GM12878 (cell line): Measurements from ENCODE around the gene CORO2B. TPM values are rescaled to one million over a fixed set of nuclear protein-coding genes. Genes with fewer than 3 reads are reported as not detected.

Experiments
- ATAC-seq: fragments of 200-7000 bp; cut with Tn5 transposase; 3 replicates; pipeline ENCODE4 v1.9.1; 2020; ENCODE audit warnings: mild to moderate bottlenecking, moderate library complexity
- BruUV-seq: library from RNA; stranded (reverse); fragments of 400-500 nt; replicated peaks from 2 replicates; lab custom pipeline; 2021; lab: Mats Ljungman, UMichigan
- CTCF ChIA-PET: fragments of 300-600 bp; sonication (Branson Sonifier 250); formaldehyde crosslinking; extraction: SDS; loops from one replicate; lab custom pipeline; 2021; ENCODE audit warnings: inconsistent platforms; lab: Yijun Ruan, JAX
- POLR2A ChIA-PET: fragments of 350-600 bp; formaldehyde crosslinking; extraction: SDS; loops from one replicate; lab custom pipeline; 2021; ENCODE audit warnings: inconsistent platforms; lab: Charles Lee
- RAD21 ChIA-PET: fragments of 300-600 bp; sonication (Branson Sonifier 250); formaldehyde crosslinking; loops from one replicate; lab custom pipeline; 2023; ENCODE audit warnings: antibody characterized with exemption; ENCODE audit not compliant: unreplicated experiment; lab: Charles Lee
- SMC1A ChIA-PET: fragments of 300-600 bp; sonication (Branson Sonifier 250); formaldehyde crosslinking; loops from one replicate; lab custom pipeline; 2023; ENCODE audit not compliant: unreplicated experiment, uncharacterized antibody; lab: Charles Lee
- DNase-seq: peaks from one replicate; pipeline ENCODE4 v3.0.0-alpha.2; 2011; ENCODE audit warnings: low read depth, low spot score
- FAIRE-seq: peaks from 3 replicates; lab custom pipeline; 2011; peaks lifted over from hg19 to GRCh38; lab: Jason Lieb, UNC
- H2AFZ ChIP-seq: 2 replicates; pipeline ENCODE4 v1.6.0; 2011; ENCODE audit warnings: low read depth, low read length, control low read depth; ENCODE audit not compliant: control insufficient read depth
- H3K27ac ChIP-seq: 2 replicates; pipeline ENCODE4 v1.5.1; 2011; ENCODE audit warnings: control low read depth; ENCODE audit not compliant: control insufficient read depth, insufficient read depth
- H3K27me3 ChIP-seq, 2 experiments: replicated peaks in 1 of 2; 2 replicates each; pipeline versions ENCODE4 v1.6.0 to v1.6.1; 2011; ENCODE audit warnings: low read length in 1 of 2; ENCODE audit not compliant: control insufficient read depth in 2 of 2, insufficient read depth in 2 of 2
- H3K36me3 ChIP-seq, 2 experiments: 2 replicates each; pipeline ENCODE4 v1.5.1; 2011; ENCODE audit warnings: low read length in 1 of 2; ENCODE audit not compliant: control insufficient read depth in 2 of 2, insufficient read depth in 2 of 2
- H3K4me1 ChIP-seq: 2 replicates; pipeline ENCODE4 v1.6.1; 2011; ENCODE audit warnings: mild to moderate bottlenecking, low read length, moderate library complexity, mixed read lengths; ENCODE audit not compliant: control insufficient read depth, insufficient read depth
- H3K4me2 ChIP-seq: 2 replicates; pipeline ENCODE4 v1.6.0; 2011; ENCODE audit warnings: control low read depth; ENCODE audit not compliant: control insufficient read depth, insufficient read depth
- H3K4me3 ChIP-seq: fragments of 200-600 bp; sonication (generic); 2 replicates; pipeline ENCODE4 v1.5.1; 2016
- H3K79me2 ChIP-seq: 2 replicates; pipeline ENCODE4 v1.6.0; 2011; ENCODE audit warnings: low read length; ENCODE audit not compliant: control insufficient read depth, insufficient read depth
- H3K9ac ChIP-seq: 2 replicates; pipeline ENCODE4 v1.8.0; 2011; ENCODE audit warnings: low read length, control low read depth, mixed read lengths; ENCODE audit not compliant: control insufficient read depth, insufficient read depth
- H3K9me3 ChIP-seq: replicated peaks from 3 replicates; pipeline ENCODE4 v1.5.1; 2011; ENCODE audit warnings: mild to moderate bottlenecking, low read length; ENCODE audit not compliant: control insufficient read depth, insufficient read depth
- H4K20me1 ChIP-seq: 2 replicates; pipeline ENCODE4 v1.6.0; 2011; ENCODE audit not compliant: control insufficient read depth, insufficient read depth
- BACH1 ChIP-seq: fragments of 450-650 bp; IDR thresholded peaks from 2 replicates; pipeline ENCODE4 v1.6.1; 2017; ENCODE audit warnings: mild to moderate bottlenecking, borderline replicate concordance
- MYB ChIP-seq: fragments of 150-350 bp; IDR thresholded peaks from 2 replicates; pipeline ENCODE4 v1.6.1; 2014; ENCODE audit warnings: mild to moderate bottlenecking, low read depth, low read length, borderline replicate concordance
- RAD51 ChIP-seq: fragments of 450-650 bp; IDR thresholded peaks from 2 replicates; pipeline ENCODE4 v1.6.1; 2016; ENCODE audit warnings: moderate library complexity, mild to moderate bottlenecking, inconsistent platforms
- TBL1XR1 ChIP-seq: IDR thresholded peaks from 2 replicates; pipeline ENCODE4 v1.6.1; 2012; ENCODE audit warnings: low read depth, low read length, improper control_type of control experiment
- WGBS: methylation state at CpG from one replicate; pipeline ENCODE4 v1.1.6; 2016; ENCODE audit warnings: low lambda C conversion rate; ENCODE audit not compliant: insufficient replicate concordance, insufficient coverage; ENCODE audit errors: missing lambda C conversion rate; 5-methylcytosine and 5-hydroxymethylcytosine counted together
- in situ Hi-C: fragments of 300-500 bp; cut with MboI; formaldehyde crosslinking; loops from 9 replicates; pipeline ENCODE4 v1.14.3; 2018; ENCODE audit warnings: mixed read lengths
- intact Hi-C: fragments of 100-400 bp; cut with micrococcal nuclease; formaldehyde crosslinking; loops from one replicate; pipeline ENCODE4 v1.14.2; 2022; ENCODE audit not compliant: unreplicated experiment
- polyA plus RNA-seq, 11 experiments: library from polyadenylated mRNA; depleted of rRNA in 4 of 11; unstranded in 6 of 11; stranded (reverse) in 5 of 11; fragments of >200 nt; fragmentation: Nextera tagmentation in 4 of 11; fragmentation: Illumina TruSeq in 1 of 11; extraction: Ambion mirVana in 4 of 11; extraction: Trizol in 1 of 11; gene quantifications; 1 replicate in 1 of 11; 2 replicates in 10 of 11; pipeline versions ENCODE4 v1.2.1 to v1.2.3, GENCODE V29; 2011 to 2016; ENCODE audit warnings: inconsistent platforms in 2 of 11, missing spikeins in 2 of 11, low read depth in 1 of 11
- total RNA-seq, 4 experiments: library from RNA; depleted of rRNA in 3 of 4; stranded (reverse); fragments of >200 nt in 3 of 4; fragmentation: Illumina TruSeq in 1 of 4; extraction: Trizol in 1 of 4; gene quantifications; 2 replicates each; pipeline versions ENCODE4 v1.2.1 to v1.2.3, GENCODE V29; 2013 to 2021
- TF ChIP-seq, protein P1 (sequence below): fragments of 450-650 bp; IDR thresholded peaks from 2 replicates; pipeline ENCODE4 v1.6.1; 2018; ENCODE audit warnings: mild to moderate bottlenecking, low read depth, moderate library complexity; ENCODE audit not compliant: partially characterized antibody

Gene CORO2B
- total and polyA plus RNA-seq, 10 of the 15 experiments (the other 5 are each of a cell fraction or from before 2014, with no cell fraction given): 0.05 to 0.73 (median 0.13) TPM; not detected in 4

- TF ChIP-seq MYB: no peak
Measured at GRCh38 chr15:68764090-68764489, 185.3 kb downstream of the CORO2B start (continued).

DNA sequence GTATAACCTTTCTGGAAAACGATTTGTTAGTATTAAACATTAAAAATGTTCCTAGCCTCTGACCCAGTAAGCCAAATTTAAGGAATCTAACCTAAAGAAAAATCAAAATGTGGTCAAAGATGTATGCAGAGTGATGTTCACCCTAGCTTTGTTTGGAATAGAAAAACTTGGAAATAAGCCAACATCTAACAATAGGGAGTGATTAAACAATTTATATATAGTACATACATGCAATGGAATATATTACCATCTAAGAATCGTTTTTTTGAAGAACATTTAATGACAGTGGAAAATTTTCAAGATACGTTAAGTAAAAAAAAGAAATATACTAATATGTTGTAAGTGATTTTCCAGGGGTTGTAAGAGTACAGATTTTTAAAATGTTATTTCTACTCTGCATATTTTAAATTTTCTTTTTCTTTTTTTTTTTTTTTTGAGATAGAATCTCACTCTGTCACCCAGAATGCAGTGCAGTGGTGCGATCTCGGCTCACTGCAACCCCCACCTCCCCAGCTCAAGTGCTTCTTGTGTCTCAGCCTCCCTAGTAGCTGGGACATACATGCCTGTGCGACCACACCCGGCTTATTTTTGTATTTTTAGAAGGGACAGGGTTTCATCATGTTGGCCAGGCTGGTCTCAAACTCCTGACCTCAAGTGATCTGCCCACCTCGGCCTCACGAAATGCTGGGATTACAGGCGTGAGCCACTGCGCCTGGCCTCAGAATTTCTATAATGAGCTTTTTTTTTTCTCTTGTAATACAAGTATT lies 187.0 kb downstream of the CORO2B start:
- Histone ChIP-seq H3K9me3 (no peaks in the 10 kb centered on the region), H3K79me2 (no peaks in the 10 kb centered on the region), H3K36me3 (no peaks in the 10 kb centered on the region), H3K4me1 (no peaks in the 10 kb centered on the region), H2AFZ (no peak overlapping the region), H3K4me3 (no peak overlapping the region), H3K27me3 (0 out of 4 replicates have a peak, but pooled peaks cover 0 to 2% of the 10 kb centered on the region in 2 experiments), H3K9ac (no peak overlapping the region), H4K20me1 (no peaks in the 10 kb centered on the region), H3K4me2 (no peak overlapping the region), H3K27ac (no peak overlapping the region)
- BruUV-seq: no TSS peak
- SMC1A ChIA-PET: no interaction called here
- DNase-seq (no peak), FAIRE-seq (no peak), ATAC-seq (no peak)
- intact Hi-C loops (no loop called here), in situ Hi-C loops (no loop called here)
- CTCF ChIA-PET: no interaction called here
- WGBS: 56% methylated on average over 11 of the region's 11 CpGs
- RAD21 ChIA-PET: no interaction called here
- POLR2A ChIA-PET: interaction anchor here (1.0 kb wide), 1 partner anchor 69 kb away, joined by 4 read pairs; no protein-coding TSS in a partner anchor
- TF ChIP-seq RAD51 (no peak), BACH1 (no peak), MYB (no peak), TBL1XR1 (no peak)
- TF ChIP-seq, protein P1, sequence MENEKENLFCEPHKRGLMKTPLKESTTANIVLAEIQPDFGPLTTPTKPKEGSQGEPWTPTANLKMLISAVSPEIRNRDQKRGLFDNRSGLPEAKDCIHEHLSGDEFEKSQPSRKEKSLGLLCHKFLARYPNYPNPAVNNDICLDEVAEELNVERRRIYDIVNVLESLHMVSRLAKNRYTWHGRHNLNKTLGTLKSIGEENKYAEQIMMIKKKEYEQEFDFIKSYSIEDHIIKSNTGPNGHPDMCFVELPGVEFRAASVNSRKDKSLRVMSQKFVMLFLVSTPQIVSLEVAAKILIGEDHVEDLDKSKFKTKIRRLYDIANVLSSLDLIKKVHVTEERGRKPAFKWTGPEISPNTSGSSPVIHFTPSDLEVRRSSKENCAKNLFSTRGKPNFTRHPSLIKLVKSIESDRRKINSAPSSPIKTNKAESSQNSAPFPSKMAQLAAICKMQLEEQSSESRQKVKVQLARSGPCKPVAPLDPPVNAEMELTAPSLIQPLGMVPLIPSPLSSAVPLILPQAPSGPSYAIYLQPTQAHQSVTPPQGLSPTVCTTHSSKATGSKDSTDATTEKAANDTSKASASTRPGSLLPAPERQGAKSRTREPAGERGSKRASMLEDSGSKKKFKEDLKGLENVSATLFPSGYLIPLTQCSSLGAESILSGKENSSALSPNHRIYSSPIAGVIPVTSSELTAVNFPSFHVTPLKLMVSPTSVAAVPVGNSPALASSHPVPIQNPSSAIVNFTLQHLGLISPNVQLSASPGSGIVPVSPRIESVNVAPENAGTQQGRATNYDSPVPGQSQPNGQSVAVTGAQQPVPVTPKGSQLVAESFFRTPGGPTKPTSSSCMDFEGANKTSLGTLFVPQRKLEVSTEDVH: no peak
